DMS153 (cell line): ENCODE measurements around the gene CLIC6.
A peak's percentile ranks its signal among the peaks of the same experiment; 100 is the strongest.
"Not testable (repeated sequence)": the region's sequence is repeated elsewhere in the genome, so short reads cannot be mapped to it uniquely, and the experiment has no call there.

Experiments
- DNase-seq: peaks from one replicate; lab custom pipeline; 2025; lab: John Stamatoyannopoulos, UW

Gene CLIC6

DNA sequence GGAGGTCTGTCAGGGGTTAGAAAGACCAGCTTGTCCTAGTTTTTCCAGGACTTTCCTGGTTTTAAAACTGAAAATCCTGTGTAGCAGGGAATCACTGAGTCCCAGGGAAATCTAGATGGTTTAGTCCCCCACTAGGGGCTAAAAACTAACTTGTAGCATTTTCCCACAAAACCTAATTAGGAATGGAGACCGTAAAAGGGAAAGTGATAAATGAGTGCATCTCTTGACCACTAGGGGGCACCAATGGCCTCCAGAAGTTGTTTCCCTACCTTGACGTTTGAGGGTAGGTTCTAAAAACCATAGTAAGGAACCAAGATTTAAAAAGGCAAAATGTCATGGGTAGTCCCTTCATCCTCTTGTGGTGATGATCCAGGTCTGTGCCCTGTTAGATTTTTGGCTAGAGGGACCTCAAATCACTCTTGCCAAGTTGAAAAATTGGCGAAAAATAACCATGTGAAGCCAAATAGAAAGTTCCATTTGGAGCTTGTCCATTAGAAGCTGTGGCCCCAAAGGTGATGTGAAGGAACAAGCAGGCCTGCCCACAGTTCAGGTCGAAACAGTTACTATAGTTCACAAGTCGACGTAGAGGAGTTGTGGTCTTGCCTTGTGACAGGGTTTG lies 24.5 kb downstream of the CLIC6 start:
- DNase-seq: peak; percentile 57

DNA sequence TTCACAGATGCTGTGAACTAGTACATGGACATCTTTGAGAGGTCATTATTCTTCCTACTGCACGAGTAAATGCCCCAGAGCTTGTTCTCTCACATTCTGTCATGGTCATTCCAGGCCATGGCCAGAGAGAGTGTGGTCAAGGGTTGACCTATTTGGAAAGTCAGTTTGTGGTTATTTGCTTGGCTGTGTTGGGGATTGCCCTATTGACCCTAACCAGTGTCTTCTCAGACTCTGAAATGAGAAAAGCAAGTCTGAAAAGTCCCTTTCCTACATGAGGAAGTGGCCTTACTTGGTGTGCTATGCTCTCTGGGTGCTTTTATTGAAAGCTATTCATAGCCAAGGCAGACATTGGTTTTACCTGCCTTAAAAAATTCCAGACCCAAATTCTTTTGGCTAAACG lies 26.6 kb downstream of the CLIC6 start:
- DNase-seq: no peak

DNA sequence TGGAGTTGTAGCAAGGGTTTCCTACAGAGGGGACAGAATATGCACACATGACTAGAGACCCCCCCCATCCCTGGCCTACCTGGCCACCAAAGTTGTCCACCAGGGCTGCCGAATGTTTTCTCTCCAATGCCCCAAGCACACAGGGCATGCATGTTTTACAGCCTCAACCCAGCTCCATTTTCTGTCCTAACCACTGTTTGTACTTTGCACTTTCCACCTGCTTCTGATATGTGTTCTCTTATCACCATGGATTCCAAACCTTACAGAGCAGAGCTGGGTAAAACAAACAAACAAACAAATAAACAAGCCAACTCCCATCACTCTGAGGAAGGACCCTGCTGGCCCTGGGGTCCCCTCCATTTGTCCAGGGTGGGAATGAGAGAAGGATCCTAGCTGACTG lies 27.3 kb downstream of the CLIC6 start:
- no peak for DNase-seq

DNA sequence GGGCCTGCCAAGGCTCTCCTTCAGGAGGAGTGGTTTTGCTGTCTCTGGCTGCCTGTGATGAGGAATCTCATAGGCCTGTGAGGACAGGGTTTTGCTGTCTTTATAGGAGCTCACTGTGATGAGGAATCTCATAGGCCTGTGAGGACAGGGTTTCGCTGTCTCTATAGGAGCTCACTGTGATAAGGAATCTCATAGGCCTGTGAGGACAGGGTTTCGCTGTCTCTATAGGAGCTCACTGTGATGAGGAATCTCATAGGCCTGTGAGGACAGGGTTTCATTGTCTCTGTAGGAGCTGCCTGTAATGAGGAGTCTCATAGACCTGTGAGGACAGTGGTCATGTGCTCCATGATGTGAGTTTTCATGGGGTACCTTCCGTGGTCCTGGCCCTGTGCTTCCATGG lies 29.0 kb downstream of the CLIC6 start:
- DNase-seq: no peak

DNA sequence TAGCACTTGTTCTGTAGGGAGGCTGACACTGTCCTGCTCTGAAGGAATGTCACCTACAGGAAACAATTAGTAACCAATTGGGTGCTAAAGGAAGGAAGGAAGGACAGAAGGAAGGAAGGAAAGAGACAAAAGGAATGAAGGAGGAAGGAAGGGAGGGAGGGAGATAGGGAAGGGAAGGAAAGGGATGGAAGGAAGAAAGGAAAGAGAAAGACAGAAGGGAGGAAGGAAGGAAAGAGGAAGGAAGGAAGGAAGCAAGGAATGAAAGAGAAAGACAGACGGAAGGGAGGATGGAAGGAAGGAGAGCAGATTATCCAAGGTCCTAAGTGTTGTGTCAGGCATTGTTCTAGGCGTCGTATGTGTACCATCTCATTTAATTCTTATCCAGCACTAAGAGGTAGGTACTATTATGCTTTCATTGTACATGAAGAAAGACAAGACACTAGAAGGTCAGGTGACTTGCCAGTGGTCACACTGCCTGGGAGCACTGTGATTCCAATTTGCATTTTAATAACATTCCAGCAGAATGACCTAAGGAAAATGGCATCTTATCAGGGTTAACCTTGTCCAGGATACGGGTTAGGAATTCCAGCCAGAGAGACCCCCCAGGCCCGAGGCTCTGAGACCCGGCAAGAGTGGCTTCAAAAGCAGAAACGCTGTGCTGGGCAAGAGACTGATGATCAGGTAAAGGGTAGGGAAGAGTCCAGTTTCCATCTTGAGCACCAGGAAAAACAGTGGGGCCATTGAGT lies 29.6 kb downstream of the CLIC6 start:
- no peak for DNase-seq

DNA sequence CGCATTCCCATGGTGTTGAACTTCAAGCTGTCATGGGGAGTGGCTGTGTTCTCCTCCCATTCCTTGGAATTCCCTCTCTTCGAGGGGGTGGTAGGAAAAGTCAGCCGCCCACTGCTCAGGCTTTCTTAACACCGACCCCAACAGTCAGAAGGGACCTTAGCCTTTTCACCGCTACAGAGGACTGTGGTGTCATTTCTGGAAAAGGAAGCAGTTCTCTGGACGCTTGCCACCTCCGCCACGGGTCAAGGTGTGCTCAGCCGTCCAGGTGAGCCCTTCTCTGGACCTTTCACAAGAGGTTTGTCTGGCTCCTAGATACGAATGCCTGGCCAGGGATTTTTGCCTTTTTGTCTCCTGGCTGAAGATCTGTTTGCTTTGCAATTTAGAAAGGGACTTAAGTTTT lies 31.8 kb downstream of the CLIC6 start:
- no peak for DNase-seq

DNA sequence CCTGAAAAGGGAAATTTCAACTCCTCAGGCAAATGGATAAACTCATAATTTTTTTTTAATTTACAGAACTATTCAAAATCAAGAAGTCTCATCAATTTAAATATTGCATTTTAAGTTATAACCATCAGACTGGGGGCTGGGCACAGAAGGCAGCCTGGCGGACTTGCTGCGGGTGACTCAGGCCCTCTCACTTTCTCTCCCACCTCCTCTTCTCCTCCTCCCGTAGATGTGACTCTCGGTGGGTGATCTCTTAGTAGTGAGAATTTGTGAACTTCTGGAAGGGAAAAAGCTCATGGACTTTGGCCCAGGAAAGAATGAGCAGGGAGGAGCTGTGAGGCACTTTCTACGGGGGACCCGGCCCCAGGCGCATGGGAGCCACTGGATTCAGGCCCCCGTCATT lies 32.9 kb downstream of the CLIC6 start:
- DNase-seq: no peak

DNA sequence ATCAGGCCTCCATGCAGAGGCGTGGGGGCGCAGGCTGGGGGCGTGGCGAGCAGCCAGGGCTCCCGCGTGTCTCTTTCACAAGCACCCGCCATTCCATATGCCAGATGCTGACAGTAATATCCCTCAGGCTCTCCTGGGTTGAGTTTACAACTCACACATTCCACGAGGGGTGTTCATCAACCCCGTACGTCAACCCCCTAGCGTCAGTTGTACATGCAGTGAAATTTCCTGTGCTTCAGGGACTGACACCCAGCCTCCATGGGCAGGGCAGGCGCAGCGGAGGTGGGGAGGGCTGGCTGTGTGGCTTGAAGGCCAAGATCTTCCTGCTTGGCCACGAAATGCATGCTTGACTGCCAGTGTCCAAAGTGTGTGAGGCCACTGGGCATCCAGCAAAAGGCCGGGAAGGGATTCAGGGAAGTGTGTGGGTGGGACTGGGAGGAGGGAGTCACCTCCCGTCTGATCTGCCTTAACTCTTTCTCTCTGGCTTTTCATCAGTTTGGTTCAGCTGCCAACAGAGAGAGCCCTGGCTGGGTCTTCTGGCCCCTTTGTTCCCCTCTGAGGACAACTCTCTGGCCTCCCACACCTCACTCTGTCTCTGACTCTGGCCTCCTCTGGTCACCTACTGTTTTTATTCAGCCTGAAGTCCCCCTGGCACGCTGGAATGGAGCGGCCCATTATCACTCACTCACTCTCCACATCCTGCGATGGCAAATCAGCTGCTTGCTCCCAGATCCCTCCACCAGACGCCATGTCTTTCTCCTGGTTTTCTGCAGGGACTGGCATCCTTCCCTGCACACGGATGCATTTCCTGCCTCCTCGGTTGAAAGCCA lies 33.8 kb downstream of the CLIC6 start:
- no peak for DNase-seq

DNA sequence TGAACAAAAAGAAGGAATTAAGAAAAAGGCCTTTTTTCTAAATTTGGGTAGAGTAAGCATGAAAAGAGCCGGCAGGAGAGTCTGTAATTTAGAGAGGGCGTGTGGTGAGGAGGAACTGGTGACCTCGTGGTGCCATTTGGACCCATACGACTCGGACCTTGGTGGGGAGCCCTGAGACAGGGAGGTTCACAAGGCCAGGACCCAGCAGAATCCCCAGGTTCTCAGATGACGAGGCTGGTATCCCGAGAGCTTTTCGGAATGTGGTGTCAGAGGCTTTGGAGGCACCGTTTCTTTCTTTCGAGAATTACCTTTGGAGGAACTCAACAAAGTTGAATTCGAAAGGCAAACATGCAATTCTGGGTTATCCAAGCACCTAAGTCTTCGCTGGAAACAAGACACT lies 34.8 kb downstream of the CLIC6 start:
- no peak for DNase-seq

DNA sequence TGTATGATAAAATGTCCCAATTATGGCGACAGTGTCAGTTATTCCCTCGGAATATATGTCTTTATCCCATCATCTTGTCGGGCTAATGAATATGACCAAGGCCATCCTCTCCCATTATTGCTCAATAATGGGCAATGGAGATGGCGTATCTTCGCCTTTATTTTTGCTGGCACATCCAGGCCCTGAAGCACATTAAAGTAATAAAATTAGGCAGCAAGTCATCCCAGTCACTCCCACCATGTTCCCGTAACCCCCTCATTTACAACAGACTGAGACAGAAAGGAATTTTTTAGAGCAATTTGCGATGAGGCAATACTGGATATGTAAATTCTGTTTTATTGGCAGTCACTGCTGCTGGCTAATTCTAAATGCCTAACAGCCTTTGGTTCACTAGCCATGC lies 35.3 kb downstream of the CLIC6 start:
- DNase-seq: no peak

DNA sequence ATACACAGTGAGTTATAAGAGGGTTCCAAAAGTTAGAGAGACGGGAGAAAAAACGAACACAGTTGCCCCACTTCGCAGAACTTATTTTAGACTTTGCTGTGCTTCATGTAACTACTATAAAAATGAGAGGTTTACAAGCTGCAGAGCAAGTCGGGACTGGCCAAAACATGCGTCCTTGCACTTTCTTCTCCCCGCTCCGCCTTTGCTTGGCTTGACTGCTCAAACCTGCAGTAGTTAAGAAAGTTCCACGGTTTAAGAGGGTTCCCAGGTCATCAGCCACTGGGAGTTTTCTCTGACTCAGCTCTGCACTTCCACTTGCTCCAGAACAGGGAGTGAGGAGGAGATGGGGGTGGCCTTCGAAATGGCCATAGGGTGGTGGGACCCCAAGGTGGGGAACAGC lies 36.2 kb downstream of the CLIC6 start:
- DNase-seq: no peak

DNA sequence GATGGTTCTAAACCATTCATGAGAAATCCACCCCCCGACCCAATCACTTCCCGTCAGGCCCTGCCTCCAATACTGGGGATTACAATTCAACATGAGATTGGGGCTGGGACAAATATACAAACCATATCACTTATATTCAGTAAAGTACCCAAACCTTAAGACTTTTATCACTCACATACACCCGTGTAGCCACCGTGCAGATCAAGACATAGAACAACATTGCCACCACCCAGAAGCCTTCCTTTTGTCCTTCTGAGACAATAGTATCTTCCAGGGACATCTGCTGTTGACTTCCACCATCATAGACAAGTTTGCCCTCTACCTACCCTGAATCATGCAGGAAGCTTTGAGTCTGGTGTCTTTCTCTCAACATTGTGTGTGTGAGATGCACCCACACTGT lies 37.5 kb downstream of the CLIC6 start:
- no peak for DNase-seq

DNA sequence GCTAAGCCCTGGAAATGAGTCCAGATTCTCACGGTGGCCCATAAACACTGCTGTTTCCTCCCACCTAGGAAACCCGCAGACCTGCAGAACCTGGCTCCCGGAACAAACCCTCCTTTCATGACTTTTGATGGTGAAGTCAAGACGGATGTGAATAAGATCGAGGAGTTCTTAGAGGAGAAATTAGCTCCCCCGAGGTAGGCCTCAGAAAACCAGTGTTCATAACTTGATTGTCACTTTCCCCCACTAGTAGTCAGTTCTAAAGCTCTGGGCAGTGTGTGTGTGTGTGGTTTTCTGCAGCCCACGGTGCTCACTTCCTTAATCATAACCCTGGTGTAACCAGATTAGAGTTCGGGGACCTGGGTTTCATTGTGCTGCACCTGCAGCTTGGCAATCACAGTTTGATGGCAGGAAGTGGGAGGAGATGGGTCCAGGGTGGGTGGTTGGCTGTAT lies 39.1 kb downstream of the CLIC6 start:
- DNase-seq: no peak

DNA sequence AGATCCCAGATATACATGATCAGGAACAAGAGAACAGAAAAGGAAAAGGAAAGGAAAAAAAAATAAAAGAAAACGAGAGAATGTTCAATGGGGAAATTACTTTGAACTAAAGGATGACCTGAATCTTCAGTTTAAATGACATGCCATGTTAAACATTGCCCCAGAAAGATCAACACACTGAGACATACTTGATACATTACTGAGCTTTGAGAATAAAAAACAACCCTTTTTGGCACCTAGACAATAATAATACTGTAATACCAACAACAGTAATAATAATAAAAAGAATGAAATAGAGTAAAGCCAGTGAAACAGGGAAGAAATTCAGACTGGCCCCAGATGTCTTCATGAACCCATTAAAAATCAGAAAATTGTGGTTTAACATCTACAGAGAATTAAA lies 44.8 kb downstream of the CLIC6 start:
- no peak for DNase-seq

DNA sequence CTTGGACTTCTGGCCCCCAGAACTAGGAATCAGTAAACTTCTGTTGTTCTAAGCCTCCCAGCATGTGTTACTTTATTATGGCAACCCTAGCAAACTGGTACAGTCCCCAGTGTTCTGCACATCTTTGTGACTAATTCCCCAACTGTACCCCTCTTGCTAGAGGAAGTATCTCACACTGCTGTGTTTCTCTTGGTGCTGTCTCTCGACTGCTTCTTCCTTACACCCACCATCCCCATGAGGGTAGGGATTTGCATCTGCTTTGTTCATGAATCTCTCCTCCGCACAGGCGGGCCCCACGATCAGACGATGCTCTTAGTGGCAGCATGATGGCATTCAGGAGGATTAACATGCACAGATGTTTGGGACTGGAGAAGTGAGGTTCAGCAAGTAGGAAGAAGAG lies 46.7 kb downstream of the CLIC6 start:
- no peak for DNase-seq

DNA sequence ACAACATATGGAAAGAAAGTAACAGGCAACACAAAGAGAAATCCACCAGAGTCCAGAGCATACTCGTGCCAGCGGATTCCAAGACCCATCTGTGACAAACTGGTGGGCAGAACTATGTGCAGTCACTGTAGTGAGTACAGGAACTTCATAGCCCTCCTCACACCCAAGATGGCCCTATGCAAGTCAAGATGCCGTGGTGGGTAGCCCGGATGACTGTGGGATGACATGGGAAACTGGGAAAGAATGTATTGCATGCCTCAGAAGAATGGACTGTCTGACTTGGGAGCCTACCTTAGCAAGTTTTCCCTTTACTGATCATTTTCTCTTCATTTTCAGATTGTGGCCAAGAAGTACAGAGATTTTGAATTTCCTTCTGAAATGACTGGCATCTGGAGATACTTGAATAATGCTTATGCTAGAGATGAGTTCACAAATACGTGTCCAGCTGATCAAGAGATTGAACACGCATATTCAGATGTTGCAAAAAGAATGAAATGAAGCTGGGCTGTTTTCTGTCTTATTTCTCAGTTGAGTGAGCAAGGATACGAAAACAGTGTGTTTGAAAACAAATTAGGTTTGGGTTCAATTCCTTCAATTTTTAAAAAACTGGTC lies 47.3 kb downstream of the CLIC6 start:
- no peak for DNase-seq

DNA sequence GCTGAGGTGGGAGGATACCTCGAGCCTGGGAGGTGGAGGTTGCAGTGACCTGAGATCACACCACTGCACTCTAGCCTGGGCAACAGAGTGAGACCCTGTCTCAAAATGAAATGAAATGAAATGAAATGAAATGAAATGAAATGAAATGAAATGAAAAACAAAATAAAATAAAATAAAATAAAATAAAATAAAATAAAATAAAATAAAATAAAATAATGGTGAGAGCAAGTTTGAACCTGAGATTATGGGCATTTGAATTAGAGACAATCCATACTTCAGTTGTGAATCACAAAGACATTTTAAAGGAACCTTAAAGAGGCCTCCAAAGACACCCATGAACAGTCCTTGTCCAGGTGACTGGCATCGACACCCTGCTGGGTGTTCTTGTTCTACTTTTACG lies 49.7 kb downstream of the CLIC6 start:
- DNase-seq: not testable (repeated sequence)

DNA sequence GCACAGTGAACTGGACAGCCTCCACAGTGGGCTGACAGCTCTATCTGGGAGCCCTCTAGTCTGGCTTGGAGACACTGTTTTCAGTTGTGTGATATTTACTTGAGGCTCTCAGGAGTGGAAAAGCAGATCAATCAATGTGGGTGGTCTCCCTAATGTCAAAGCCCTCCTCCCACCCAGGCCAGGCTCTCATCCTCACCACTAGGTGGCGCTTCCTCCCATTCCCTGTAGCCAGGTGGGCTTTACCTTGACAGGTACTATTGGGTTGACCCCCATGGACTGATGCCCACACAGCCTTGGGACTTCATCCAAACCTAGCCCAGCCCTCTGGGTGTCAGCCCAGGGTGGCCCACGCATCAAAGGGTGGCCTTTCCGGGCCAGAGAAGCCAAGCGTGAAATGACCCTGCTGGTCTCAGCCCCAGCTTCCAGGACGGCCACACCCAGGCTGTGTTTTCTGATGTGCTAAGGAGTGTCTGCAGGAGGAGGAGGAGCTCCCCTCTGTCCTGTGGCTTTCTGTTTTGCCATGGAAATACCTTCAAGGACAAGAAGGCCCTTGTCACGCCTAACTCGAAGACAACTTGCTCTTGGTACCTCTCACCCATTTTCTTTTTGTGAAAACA lies 54.0 kb downstream of the CLIC6 start:
- DNase-seq: no peak

DNA sequence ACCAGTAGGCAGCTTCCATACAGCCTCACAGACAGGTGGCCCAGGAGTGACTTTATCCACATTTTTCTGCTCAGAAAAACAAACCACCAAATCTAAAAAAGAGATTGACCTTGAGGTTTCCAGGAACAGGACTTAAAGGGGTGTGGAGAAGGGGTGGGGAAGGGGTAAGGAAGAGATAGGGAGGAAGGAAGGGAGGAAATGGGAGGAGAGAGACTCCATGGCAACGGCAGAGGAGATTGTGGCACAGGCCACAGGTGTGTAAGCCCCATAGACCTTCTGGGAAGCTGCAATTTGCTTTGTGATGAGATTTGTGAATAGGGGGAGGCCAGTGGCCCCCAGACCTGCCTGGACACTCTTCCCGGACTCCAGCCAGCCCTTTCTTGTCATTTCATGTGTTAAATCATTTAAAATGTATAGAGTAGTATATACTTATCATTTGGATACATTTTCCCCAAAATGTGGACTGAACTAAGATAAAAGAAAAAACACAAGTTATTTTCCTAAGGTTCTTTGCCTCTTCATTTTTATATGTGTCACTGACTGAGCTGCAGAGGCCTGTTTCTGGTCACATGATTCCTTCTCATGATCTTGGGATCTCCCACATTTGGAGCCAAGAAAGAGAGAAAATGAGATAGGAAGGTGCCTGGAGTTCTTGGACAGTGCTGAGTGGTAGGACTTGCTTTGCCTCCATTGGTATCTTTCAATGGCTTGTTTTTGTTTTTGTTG lies 55.5 kb downstream of the CLIC6 start:
- DNase-seq: no peak

DNA sequence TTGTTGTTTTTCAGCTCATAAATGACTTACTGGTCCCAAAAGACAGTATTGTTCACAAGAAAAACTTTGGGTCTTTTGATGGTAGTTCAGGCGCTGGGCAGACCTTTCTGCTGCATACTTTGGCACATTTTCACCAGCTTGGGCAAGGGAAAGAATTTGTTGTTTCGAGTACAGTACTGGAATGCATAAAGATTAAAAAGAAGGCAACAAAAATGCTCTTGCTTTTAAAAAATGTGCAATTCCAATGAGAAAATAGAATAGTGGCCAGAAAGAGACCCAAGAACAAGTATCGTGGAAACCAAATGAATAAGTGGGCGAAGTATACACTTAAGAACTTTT lies 56.0 kb downstream of the CLIC6 start:
- DNase-seq: no peak

DNA sequence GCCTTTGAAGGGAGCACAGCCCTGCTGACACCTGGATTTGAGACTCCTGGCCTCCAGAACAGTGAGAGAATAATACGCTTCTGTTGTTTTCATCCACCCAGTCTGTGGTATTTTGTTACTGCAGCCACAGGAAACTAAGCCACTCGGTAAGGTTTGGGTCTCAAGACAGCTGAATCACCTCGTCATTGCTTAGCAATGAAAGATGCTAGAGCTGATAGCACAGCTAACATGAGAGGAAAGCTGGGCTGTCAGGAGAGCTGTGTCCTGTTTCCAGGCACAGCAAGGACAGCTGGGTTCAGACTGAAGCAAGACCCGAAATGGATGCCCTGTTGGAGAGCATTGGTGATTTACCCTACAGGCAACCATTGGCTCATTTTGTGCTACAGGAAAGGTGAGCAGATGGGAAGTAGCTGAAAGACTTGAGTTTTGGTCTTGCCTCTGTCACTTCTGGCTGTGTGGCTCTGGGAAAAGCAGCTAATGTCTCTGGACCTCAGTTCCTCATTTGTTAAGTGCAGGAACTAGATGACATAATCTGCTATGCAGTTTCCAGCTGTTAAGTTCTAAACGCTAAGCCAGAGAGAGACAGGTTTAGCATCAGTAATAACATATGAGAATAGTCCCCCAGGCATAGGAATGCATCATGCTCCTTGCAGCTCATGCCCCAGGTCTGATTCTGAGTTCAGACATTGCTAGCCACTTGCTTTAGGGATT lies 58.0 kb downstream of the CLIC6 start:
- DNase-seq: no peak
